HepG2 (cell line): ENCODE results near the gene CMIP. TPM values are rescaled to one million over a fixed set of nuclear protein-coding genes. Genes with fewer than 3 reads are reported as not detected.
A peak's percentile ranks its signal among the peaks of the same experiment; 100 is the strongest.

Experiments
- ETV6 ChIP-seq: sonication (generic); formaldehyde crosslinking; conservative IDR thresholded peaks from 2 replicates; pipeline ENCODE4 v1.4.0; 2020; ENCODE audit warnings: missing genetic modification reagents
- FOXJ3 ChIP-seq: sonication (generic); formaldehyde crosslinking; IDR thresholded peaks from 2 replicates; pipeline ENCODE4 v1.4.0; 2020; ENCODE audit warnings: missing genetic modification reagents, mild to moderate bottlenecking, borderline replicate concordance
- HNRNPLL ChIP-seq: fragments of 200-400 bp; formaldehyde crosslinking; IDR thresholded peaks from 2 replicates; pipeline ENCODE4 v1.6.1; 2017; ENCODE audit warnings: mild to moderate bottlenecking, low read depth, low read length; ENCODE audit not compliant: poor library complexity, severe bottlenecking
- MED13 ChIP-seq: sonication (generic); formaldehyde crosslinking; IDR thresholded peaks from 2 replicates; pipeline ENCODE4 v1.5.0; 2020; ENCODE audit warnings: missing genetic modification reagents
- MIER3 ChIP-seq: IDR thresholded peaks from 2 replicates; pipeline ENCODE4 v1.6.1; 2016; ENCODE audit warnings: missing compliant biosample characterization, borderline replicate concordance
- RBFOX2 ChIP-seq: fragments of 200-400 bp; formaldehyde crosslinking; IDR thresholded peaks from 2 replicates; pipeline ENCODE4 v1.6.1; 2017; ENCODE audit warnings: low read depth, mild to moderate bottlenecking, low read length
- SRY ChIP-seq: sonication (generic); formaldehyde crosslinking; IDR thresholded peaks from 2 replicates; pipeline ENCODE4 v1.8.0; 2022; ENCODE audit warnings: mild to moderate bottlenecking, missing genetic modification reagents
- TBX2 ChIP-seq: sonication (generic); formaldehyde crosslinking; IDR thresholded peaks from 2 replicates; pipeline ENCODE4 v1.5.0; 2020; ENCODE audit warnings: missing genetic modification reagents, mild to moderate bottlenecking, borderline replicate concordance
- THYN1 ChIP-seq: sonication (generic); formaldehyde crosslinking; IDR thresholded peaks from 2 replicates; pipeline ENCODE4 v1.8.1; 2023; ENCODE audit warnings: low read depth, mild to moderate bottlenecking, moderate library complexity, missing genetic modification reagents, borderline replicate concordance
- ZMYM4 ChIP-seq: sonication (generic); formaldehyde crosslinking; IDR thresholded peaks from 2 replicates; pipeline ENCODE4 v1.8.1; 2023; ENCODE audit warnings: mild to moderate bottlenecking, missing genetic modification reagents
- ZNF225 ChIP-seq: sonication (generic); formaldehyde crosslinking; IDR thresholded peaks from 2 replicates; pipeline ENCODE4 v1.4.0; 2020; ENCODE audit warnings: mild to moderate bottlenecking, missing genetic modification reagents
- ZNF263 ChIP-seq: sonication (generic); formaldehyde crosslinking; IDR thresholded peaks from 2 replicates; pipeline ENCODE4 v1.4.0; 2020; ENCODE audit warnings: missing genetic modification reagents
- ZNF543 ChIP-seq: sonication (generic); formaldehyde crosslinking; IDR thresholded peaks from 2 replicates; pipeline ENCODE4 v1.4.0; 2020; ENCODE audit warnings: mild to moderate bottlenecking, missing genetic modification reagents
- ZNF616 ChIP-seq: sonication (generic); formaldehyde crosslinking; IDR thresholded peaks from 2 replicates; pipeline ENCODE4 v1.5.0; 2020; ENCODE audit warnings: low read depth, mild to moderate bottlenecking, missing genetic modification reagents
- polyA plus RNA-seq, 8 experiments: library from polyadenylated mRNA; depleted of rRNA in 3 of 8; stranded (reverse) in 7 of 8; unstranded in 1 of 8; fragments of >200 nt; fragmentation: Illumina TruSeq in 4 of 8; extraction: Trizol in 4 of 8; gene quantifications; 2 replicates each; pipeline versions ENCODE4 v1.2.1 to v1.2.3, GENCODE V29; 2011 to 2016; ENCODE audit warnings: low read depth in 4 of 8, missing spikeins in 1 of 8, mixed read lengths in 1 of 8; ENCODE audit not compliant: insufficient read depth in 1 of 8
- total RNA-seq, 5 experiments: library from RNA; depleted of rRNA; stranded (reverse); fragments of >200 nt; fragmentation: Illumina TruSeq; extraction: Trizol; gene quantifications; 2 replicates each; pipeline ENCODE4 v1.2.3, GENCODE V29; 2016; ENCODE audit warnings: low read depth in 1 of 5
- TF ChIP-seq, protein P1 (sequence below): sonication (generic); formaldehyde crosslinking; IDR thresholded peaks from 2 replicates; pipeline ENCODE4 v1.5.0; 2020; ENCODE audit warnings: mild to moderate bottlenecking, missing genetic modification reagents, borderline replicate concordance
- TF ChIP-seq, protein P2 (sequence below): sonication (generic); formaldehyde crosslinking; IDR thresholded peaks from 2 replicates; pipeline ENCODE4 v1.4.0; 2020; ENCODE audit warnings: missing genetic modification reagents, low read depth, mild to moderate bottlenecking, borderline replicate concordance
- TF ChIP-seq, protein P3 (sequence below): sonication (generic); formaldehyde crosslinking; IDR thresholded peaks from 2 replicates; pipeline ENCODE4; 2020; ENCODE audit warnings: missing genetic modification reagents, mild to moderate bottlenecking, borderline replicate concordance

Gene CMIP
- total and polyA plus RNA-seq, 2 of the 13 experiments (the other 11 are each of a cell fraction or from before 2014, with no cell fraction given), result 10.9 to 18.1 TPM

DNA sequence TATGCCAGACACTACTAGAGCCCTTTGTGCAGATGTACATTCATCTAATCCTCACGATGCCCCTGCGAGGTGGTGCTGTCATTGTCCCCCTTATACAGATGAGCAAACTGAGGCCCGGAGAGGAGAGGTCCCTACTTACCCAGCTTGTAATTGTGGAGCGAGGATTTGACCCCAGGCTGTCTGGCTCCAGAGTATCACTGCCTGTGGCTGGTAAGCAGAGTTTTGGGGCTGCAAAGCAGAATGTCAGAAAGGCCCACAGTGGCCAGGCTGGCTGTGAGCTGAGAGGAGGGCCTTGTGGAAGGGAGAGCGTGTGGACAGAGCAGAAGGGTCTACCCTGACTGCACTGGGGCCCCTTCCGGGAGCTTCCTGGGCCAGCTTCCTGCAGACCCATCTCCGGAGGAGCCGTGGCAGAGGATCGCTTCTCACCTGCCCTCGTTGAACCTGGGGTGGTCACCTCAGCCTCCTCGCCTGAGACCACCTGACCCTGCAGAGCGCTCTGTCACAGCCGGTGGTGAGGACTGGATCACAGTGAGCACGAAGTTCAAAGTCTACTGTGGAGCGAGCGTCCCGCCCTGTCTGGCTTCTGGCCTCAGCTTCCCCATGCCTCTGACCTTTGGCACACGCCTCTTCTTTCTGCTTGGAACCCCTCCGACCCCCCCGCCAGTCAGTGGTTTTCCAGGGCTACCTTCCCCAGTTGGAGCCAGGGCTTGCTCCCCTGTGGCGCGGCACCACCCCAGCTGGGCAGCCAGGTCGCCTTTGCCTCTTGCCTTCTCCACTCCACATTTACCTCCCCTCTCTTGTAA is 12.1 kb downstream of the CMIP start (continued):
- TF ChIP-seq, protein P1, sequence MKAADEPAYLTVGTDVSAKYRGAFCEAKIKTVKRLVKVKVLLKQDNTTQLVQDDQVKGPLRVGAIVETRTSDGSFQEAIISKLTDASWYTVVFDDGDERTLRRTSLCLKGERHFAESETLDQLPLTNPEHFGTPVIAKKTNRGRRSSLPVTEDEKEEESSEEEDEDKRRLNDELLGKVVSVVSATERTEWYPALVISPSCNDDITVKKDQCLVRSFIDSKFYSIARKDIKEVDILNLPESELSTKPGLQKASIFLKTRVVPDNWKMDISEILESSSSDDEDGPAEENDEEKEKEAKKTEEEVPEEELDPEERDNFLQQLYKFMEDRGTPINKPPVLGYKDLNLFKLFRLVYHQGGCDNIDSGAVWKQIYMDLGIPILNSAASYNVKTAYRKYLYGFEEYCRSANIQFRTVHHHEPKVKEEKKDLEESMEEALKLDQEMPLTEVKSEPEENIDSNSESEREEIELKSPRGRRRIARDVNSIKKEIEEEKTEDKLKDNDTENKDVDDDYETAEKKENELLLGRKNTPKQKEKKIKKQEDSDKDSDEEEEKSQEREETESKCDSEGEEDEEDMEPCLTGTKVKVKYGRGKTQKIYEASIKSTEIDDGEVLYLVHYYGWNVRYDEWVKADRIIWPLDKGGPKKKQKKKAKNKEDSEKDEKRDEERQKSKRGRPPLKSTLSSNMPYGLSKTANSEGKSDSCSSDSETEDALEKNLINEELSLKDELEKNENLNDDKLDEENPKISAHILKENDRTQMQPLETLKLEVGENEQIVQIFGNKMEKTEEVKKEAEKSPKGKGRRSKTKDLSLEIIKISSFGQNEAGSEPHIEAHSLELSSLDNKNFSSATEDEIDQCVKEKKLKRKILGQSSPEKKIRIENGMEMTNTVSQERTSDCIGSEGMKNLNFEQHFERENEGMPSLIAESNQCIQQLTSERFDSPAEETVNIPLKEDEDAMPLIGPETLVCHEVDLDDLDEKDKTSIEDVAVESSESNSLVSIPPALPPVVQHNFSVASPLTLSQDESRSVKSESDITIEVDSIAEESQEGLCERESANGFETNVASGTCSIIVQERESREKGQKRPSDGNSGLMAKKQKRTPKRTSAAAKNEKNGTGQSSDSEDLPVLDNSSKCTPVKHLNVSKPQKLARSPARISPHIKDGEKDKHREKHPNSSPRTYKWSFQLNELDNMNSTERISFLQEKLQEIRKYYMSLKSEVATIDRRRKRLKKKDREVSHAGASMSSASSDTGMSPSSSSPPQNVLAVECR (CRISPR knock-in tag), result peak; percentile 89; the same call in 1 of the 2 replicates
- TF ChIP-seq ZNF263 (CRISPR knock-in tag) (peak; percentile 84), HNRNPLL (peak; percentile 55), TBX2 (CRISPR knock-in tag) (peak; percentile 89), MED13 (no peak; the same call in none of the 2 replicates), FOXJ3 (CRISPR knock-in tag) (no peak), ETV6 (CRISPR knock-in tag) (peak; percentile 44; the same call in 1 of the 2 replicates), ZNF225 (CRISPR knock-in tag) (no peak), MIER3 (CRISPR knock-in tag) (peak; percentile 97), ZNF616 (CRISPR knock-in tag) (peak; percentile 63; the same call in 1 of the 2 replicates), ZNF543 (CRISPR knock-in tag) (peak; percentile 67; the same call in 1 of the 2 replicates), THYN1 (no peak), ZMYM4 (CRISPR knock-in tag) (peak; percentile 83), RBFOX2 (peak; percentile 70), SRY (no peak)
- TF ChIP-seq, protein P2, sequence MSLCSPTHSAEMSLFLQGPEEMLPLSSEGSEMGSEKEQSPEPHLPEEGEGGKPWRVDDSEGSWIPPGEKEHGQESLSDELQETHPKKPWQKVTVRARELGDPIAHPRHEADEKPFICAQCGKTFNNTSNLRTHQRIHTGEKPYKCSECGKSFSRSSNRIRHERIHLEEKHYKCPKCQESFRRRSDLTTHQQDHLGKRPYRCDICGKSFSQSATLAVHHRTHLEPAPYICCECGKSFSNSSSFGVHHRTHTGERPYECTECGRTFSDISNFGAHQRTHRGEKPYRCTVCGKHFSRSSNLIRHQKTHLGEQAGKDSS (CRISPR knock-in tag), result peak; percentile 93; the same call in 1 of the 2 replicates
- TF ChIP-seq, protein P3, sequence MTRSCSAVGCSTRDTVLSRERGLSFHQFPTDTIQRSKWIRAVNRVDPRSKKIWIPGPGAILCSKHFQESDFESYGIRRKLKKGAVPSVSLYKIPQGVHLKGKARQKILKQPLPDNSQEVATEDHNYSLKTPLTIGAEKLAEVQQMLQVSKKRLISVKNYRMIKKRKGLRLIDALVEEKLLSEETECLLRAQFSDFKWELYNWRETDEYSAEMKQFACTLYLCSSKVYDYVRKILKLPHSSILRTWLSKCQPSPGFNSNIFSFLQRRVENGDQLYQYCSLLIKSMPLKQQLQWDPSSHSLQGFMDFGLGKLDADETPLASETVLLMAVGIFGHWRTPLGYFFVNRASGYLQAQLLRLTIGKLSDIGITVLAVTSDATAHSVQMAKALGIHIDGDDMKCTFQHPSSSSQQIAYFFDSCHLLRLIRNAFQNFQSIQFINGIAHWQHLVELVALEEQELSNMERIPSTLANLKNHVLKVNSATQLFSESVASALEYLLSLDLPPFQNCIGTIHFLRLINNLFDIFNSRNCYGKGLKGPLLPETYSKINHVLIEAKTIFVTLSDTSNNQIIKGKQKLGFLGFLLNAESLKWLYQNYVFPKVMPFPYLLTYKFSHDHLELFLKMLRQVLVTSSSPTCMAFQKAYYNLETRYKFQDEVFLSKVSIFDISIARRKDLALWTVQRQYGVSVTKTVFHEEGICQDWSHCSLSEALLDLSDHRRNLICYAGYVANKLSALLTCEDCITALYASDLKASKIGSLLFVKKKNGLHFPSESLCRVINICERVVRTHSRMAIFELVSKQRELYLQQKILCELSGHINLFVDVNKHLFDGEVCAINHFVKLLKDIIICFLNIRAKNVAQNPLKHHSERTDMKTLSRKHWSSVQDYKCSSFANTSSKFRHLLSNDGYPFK (CRISPR knock-in tag), result peak; percentile 66; the same call in 1 of the 2 replicates
